ENCODE data around the gene PTPRN2. TPM values are rescaled to one million over a fixed set of nuclear protein-coding genes. Genes with fewer than 3 reads are reported as not detected.
"Not testable (repeated sequence)": the region's sequence is repeated elsewhere in the genome, so short reads cannot be mapped to it uniquely, and the experiment has no call there.

The PTPRN2 gene
- total RNA-seq, 4 donors from 2014 or later: 6.6 to 10.7 (median 8.2) TPM

GRCh38 chr7:157904866-157905570, 682.6 kb downstream of the PTPRN2 start:
- Histone ChIP-seq H3K27ac (no peak overlapping the region), H3K4me1 (peaks cover 0 to 6% (median 0%) of the 10 kb centered on the region in 4 donors), H3K36me3 (no peaks in the 10 kb centered on the region), H3K27me3 (no peaks in the 10 kb centered on the region), H3K9me3 (peaks cover 0 to 8% (median 0%) of the 10 kb centered on the region in 4 donors), H3K4me3 (no peak overlapping the region)
- no peak for TF ChIP-seq POLR2A (IDR thresholded peaks at IDR 0.05)
- TF ChIP-seq, protein P1, sequence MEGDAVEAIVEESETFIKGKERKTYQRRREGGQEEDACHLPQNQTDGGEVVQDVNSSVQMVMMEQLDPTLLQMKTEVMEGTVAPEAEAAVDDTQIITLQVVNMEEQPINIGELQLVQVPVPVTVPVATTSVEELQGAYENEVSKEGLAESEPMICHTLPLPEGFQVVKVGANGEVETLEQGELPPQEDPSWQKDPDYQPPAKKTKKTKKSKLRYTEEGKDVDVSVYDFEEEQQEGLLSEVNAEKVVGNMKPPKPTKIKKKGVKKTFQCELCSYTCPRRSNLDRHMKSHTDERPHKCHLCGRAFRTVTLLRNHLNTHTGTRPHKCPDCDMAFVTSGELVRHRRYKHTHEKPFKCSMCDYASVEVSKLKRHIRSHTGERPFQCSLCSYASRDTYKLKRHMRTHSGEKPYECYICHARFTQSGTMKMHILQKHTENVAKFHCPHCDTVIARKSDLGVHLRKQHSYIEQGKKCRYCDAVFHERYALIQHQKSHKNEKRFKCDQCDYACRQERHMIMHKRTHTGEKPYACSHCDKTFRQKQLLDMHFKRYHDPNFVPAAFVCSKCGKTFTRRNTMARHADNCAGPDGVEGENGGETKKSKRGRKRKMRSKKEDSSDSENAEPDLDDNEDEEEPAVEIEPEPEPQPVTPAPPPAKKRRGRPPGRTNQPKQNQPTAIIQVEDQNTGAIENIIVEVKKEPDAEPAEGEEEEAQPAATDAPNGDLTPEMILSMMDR (IDR thresholded peaks at IDR 0.05): no peak
- 73% methylated on average over 17 of the region's 17 CpGs for WGBS, 2 donors
- no peak for DNase-seq (ENCODE audit: low spot score in 2 of 2)

- Histone ChIP-seq H3K36me3 (no peaks in the 10 kb centered on the region), H3K4me1 (peaks cover 0 to 6% (median 0%) of the 10 kb centered on the region in 4 donors), H3K4me3 (no peak overlapping the region), H3K9me3 (peaks cover 0 to 8% (median 0%) of the 10 kb centered on the region in 4 donors), H3K27ac (no peak overlapping the region), H3K27me3 (no peaks in the 10 kb centered on the region)
- no peak for TF ChIP-seq POLR2A (IDR thresholded peaks at IDR 0.05)
- TF ChIP-seq, protein P1 (IDR thresholded peaks at IDR 0.05): no peak
- TF ChIP-seq EP300 (IDR thresholded peaks at IDR 0.05): no peak
- 79% methylated on average over 27 to 28 of the region's 28 CpGs for WGBS, 2 donors
- no peak for DNase-seq (ENCODE audit: low spot score in 2 of 2)
Observed at GRCh38 chr7:157904211-157904865, 683.3 kb downstream of the PTPRN2 start.

DNA sequence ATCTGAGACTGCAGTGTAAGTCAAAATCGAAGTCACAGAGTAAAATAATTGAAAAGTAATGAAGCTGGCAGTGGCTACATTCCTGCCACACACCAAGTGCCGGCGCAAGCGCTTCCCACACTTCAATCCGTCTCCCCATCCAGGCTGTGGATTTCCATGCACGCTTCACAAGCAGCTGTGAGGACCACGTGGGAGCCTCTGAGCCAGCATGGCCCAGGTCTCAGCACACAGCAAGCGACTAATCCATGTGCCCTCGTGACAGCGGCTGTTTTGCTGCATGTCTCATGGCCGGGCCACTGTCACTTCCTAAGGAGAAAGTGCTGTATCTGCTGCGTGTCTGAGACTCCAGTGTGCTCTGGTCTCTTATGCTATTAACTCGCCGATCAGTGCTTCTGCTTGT, 683.9 kb downstream of the PTPRN2 start:
- H3K4me1 ChIP-seq: peaks cover 0 to 6% (median 0%) of the 10 kb centered on the region in 4 donors
- no peaks in the 10 kb centered on the region for H3K27me3 ChIP-seq
- 70 to 72% methylated on average over 14 of the region's 14 CpGs for WGBS, 2 donors
- H3K9me3 ChIP-seq: peaks cover 0 to 8% (median 0%) of the 10 kb centered on the region in 4 donors
- no peak overlapping the region for H3K4me3 ChIP-seq
- no peak for TF ChIP-seq POLR2A (IDR thresholded peaks at IDR 0.05)
- TF ChIP-seq, protein P1 (IDR thresholded peaks at IDR 0.05): no peak
- TF ChIP-seq EP300 (IDR thresholded peaks at IDR 0.05): no peak
- DNase-seq (ENCODE audit: low spot score in 2 of 2): no peak
- no peak overlapping the region for H3K27ac ChIP-seq
- H3K36me3 ChIP-seq: no peaks in the 10 kb centered on the region

DNA sequence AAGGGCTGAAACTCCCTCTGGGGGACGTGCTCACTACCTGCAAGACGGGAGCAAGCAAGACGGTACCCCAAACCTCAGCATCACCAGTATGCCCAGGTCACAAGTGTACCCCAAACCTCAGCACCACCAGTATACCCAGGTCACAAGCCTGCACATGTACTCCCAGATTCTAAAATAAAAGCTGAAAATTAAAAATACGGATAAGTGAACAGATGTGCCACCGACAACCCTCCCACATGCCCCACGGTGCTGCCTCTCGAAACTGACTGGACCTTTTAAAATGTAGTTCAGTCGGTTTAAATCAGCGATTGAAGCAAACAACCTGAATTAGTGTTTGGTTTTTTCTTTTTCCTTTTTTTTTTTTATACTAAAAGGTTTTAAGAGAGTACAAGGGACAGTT, 684.3 kb downstream of the PTPRN2 start:
- Histone ChIP-seq H3K27ac (no peak overlapping the region), H3K27me3 (no peaks in the 10 kb centered on the region), H3K4me1 (peaks cover 0 to 6% (median 0%) of the 10 kb centered on the region in 4 donors), H3K36me3 (no peaks in the 10 kb centered on the region), H3K9me3 (peaks cover 0 to 8% (median 0%) of the 10 kb centered on the region in 4 donors), H3K4me3 (no peak overlapping the region)
- TF ChIP-seq EP300 (IDR thresholded peaks at IDR 0.05): no peak
- TF ChIP-seq POLR2A (IDR thresholded peaks at IDR 0.05): no peak
- TF ChIP-seq, protein P1 (IDR thresholded peaks at IDR 0.05): no peak
- DNase-seq (ENCODE audit: low spot score in 2 of 2): no peak
- WGBS, 2 donors: 84 to 86% methylated on average over 9 of the region's 9 CpGs

DNA sequence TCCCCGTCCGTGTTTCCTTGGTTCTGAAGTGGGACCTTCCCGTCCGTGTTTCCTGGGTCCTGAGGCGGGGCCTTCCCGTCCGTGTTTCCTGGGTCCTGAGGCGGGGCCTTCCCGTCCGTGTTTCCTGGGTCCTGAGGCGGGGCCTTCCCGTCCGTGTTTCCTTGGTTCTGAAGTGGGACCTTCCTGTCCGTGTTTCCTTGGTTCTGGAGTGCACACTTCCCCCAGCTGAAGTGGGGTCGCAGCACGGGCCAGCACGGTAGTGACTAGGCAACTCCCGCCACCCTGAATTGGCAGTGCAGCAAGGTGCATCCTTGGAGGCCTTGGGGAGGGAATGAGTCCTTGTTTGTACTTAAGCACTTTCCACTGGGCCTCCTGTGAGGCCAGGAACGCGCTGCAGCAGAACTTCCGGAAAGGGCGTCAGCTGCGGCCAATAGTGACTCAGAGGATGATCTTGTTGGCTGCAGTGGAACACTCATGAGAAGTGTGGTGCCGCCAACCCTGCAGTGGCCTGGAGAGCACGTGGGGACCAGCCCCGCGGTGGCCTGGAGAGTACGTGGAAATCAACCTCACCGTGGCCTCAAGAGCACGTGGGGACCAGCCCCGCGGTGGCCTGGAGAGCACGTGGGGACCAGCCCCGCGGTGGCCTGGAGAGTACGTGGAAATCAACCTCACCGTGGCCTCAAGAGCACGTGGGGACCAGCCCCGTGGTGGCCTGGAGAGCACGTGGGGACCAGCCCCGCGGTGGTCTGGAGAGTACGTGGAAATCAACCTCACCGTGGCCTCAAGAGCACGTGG, 685.6 kb downstream of the PTPRN2 start:
- WGBS, 2 donors: 91 to 96% methylated on average over 31 to 35 of the region's 45 CpGs
- H3K27ac ChIP-seq; H3K9me3 ChIP-seq; H3K4me1 ChIP-seq; H3K4me3 ChIP-seq; DNase-seq (ENCODE audit: low spot score in 2 of 2); H3K27me3 ChIP-seq; H3K36me3 ChIP-seq: not testable (repeated sequence)
